Retinal pigment epithelial cell (primary cell): Measurements from ENCODE around the gene SMIM20.

Experiments used
- DNase-seq: peaks from one replicate; pipeline ENCODE4 v3.0.0-alpha.2; 2010; ENCODE audit warnings: low read depth
- H3K4me3 ChIP-seq: 2 replicates; pipeline ENCODE4 v1.5.1; 2011; ENCODE audit warnings: mild to moderate bottlenecking, low read length, control low read depth, moderate library complexity
- TF ChIP-seq, protein P1 (sequence below): conservative IDR thresholded peaks from 2 replicates; pipeline ENCODE4 v1.5.1; 2011; ENCODE audit warnings: low read depth, low read length, control low read depth, inconsistent platforms

The SMIM20 gene

DNA sequence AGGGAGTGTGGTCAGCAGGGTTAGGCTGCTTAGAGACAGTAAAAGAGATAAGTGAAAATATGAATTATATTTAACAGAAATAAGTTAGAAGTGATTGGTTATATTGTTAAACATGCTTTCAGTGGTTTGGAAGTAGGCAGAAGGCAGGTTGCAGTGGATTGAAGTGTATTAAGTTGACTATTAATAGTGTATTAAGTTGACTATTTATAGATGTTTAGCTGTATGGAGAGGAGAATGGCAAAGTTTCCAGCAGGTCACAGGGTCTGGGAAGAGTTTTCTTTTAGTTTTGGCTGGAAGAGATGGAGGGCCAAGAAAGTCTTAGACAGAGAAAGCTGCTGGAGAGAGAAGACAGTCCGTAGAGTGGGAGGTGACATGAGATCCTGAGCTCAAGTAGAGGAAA is 7.9 kb downstream of the SMIM20 start:
- H3K4me3 ChIP-seq, result no peak overlapping the region

GRCh38 chr4:25922812-25923369 is 8.9 kb downstream of the SMIM20 start:
- TF ChIP-seq, protein P1, sequence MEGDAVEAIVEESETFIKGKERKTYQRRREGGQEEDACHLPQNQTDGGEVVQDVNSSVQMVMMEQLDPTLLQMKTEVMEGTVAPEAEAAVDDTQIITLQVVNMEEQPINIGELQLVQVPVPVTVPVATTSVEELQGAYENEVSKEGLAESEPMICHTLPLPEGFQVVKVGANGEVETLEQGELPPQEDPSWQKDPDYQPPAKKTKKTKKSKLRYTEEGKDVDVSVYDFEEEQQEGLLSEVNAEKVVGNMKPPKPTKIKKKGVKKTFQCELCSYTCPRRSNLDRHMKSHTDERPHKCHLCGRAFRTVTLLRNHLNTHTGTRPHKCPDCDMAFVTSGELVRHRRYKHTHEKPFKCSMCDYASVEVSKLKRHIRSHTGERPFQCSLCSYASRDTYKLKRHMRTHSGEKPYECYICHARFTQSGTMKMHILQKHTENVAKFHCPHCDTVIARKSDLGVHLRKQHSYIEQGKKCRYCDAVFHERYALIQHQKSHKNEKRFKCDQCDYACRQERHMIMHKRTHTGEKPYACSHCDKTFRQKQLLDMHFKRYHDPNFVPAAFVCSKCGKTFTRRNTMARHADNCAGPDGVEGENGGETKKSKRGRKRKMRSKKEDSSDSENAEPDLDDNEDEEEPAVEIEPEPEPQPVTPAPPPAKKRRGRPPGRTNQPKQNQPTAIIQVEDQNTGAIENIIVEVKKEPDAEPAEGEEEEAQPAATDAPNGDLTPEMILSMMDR, result no peak
- H3K4me3 ChIP-seq, result no peak overlapping the region
- DNase-seq, result no peak

More for the DNA sequence above, 7.9 kb downstream of the SMIM20 start:
- TF ChIP-seq, protein P1, result no peak
- DNase-seq, result no peak

DNA sequence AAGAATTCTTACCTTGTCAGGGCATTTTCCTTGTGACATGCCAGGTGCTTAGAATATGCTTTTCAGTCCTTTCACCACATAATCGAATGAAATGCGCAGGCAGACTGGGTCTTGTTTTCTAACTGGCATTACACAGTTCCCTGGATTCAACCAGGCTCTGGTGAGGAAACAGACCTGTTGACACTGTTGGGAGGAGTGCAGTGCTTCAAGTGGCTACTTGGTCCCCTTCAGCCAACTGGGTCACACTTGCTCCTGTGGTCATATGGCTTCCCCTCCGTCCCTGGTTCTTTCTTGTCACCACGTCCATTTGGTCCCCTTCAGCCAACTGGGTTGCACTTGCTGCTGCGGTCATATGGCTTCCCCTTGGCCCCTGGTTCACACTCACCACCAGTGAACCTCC is 9.7 kb downstream of the SMIM20 start:
- DNase-seq, result no peak
- H3K4me3 ChIP-seq, result no peak overlapping the region
- TF ChIP-seq, protein P1, result no peak

GRCh38 chr4:25925486-25926201 is 11.6 kb downstream of the SMIM20 start:
- DNase-seq, result no peak
- TF ChIP-seq, protein P1, result peak; percentile 67
- no peak overlapping the region for H3K4me3 ChIP-seq

GRCh38 chr4:25926462-25926861 is 12.4 kb downstream of the SMIM20 start:
- TF ChIP-seq, protein P1, result no peak
- no peak overlapping the region for H3K4me3 ChIP-seq
- DNase-seq, result peak; percentile 29

DNA sequence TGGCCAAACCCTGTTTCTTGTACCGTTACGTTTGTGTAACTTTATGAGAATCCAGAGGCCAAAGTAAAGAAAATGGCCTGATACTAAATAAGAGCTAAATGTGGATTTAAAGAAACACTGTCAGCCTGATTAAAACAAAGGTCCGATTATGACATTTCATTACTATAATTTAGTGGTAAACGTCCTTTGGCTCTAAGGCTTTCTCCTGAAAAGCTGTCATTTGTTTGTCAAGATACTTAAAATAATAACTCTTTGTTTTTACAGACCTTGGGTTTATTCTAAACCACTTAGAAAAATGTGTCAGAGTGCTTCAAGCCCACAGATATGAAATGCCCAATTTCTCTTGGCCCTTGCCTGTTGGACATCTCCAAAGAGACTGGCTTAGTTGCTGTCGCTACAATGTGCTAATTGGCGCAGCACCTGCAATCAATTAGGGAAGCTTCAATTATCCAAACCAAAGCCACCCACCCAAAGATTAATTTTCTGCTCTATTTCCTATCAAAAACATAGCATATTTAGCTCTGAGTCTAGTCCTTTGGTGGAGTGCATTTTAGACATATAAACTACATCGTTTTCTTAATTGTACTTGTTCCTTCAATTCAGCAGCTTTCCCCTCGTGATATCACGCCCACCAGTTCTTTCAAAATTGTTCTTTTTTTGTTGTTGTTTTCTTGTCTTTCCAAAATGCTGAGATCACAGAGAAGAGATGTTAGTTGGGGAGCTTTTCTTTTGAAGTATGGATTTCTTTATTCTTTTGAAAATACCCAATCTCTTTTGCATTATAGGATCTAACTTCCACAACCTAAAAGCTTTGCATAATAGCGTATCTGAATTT is 13.6 kb downstream of the SMIM20 start:
- TF ChIP-seq, protein P1, result no peak
- DNase-seq, result no peak
- no peak overlapping the region for H3K4me3 ChIP-seq
